Vagina (tissue), 2 donors: ENCODE results near the gene VSIR. TPM values are rescaled to one million over a fixed set of nuclear protein-coding genes. Genes with fewer than 3 reads are reported as not detected.

Experiments used
- DNase-seq, 2 donors: peaks; one replicate each; pipeline ENCODE4 v3.0.0-alpha.2; 2017; ENCODE audit errors: extremely low spot score in 2 of 2
- H3K27ac ChIP-seq: fragments of 200-600 bp; sonication (generic); one replicate; pipeline ENCODE4 v1.5.1; 2019
- H3K27me3 ChIP-seq: fragments of 200-600 bp; sonication (generic); one replicate; pipeline ENCODE4 v1.5.1; 2019
- H3K36me3 ChIP-seq, 2 donors: fragments of 200-600 bp; sonication (generic); one replicate each; pipeline ENCODE4 v1.5.1; 2017 to 2019
- H3K4me1 ChIP-seq: fragments of 200-600 bp; sonication (generic); one replicate; pipeline ENCODE4 v1.5.1; 2019
- H3K4me3 ChIP-seq, 2 donors: fragments of 200-600 bp; sonication (generic); 1 replicate in 1 of 2; 2 replicates in 1 of 2; pipeline ENCODE4 v1.5.1; 2016 to 2019
- H3K9me3 ChIP-seq: fragments of 200-600 bp; sonication (generic); one replicate; pipeline ENCODE4 v1.5.1; 2019
- POLR2A ChIP-seq, 2 donors: fragments of 450-650 bp; IDR thresholded peaks; one replicate each; pipeline ENCODE4 v1.6.1; 2017; ENCODE audit warnings: antibody characterized with exemption in 2 of 2, mild to moderate bottlenecking in 2 of 2, moderate library complexity in 2 of 2
- POLR2AphosphoS5 ChIP-seq, 2 donors: sonication (generic); formaldehyde crosslinking; IDR thresholded peaks; one replicate each; pipeline ENCODE4 v1.9.0; 2017; ENCODE audit warnings: antibody characterized with exemption in 2 of 2, mild to moderate bottlenecking in 2 of 2, low read depth in 1 of 2; ENCODE audit not compliant: insufficient read depth in 1 of 2
- intact Hi-C: fragments of 100-400 bp; cut with DNase I; formaldehyde crosslinking; loops from one replicate; pipeline ENCODE4 v1.15.1; 2023
- total RNA-seq: library from RNA; depleted of rRNA; stranded (reverse); fragments of >200 nt; gene quantifications from one replicate; pipeline ENCODE4 v1.2.3, GENCODE V29; 2016
- TF ChIP-seq, protein P1 (sequence below), 3 experiments: fragments of 450-650 bp in 2 of 3; fragments of 200-600 bp in 1 of 3; sonication (generic) in 1 of 3; IDR thresholded peaks; one replicate each; pipeline ENCODE4 v1.5.1; 2017 to 2019; ENCODE audit warnings: antibody characterized with exemption in 3 of 3, mild to moderate bottlenecking in 2 of 3, moderate library complexity in 2 of 3

Gene VSIR
- total RNA-seq, 1 donor from 2014 or later, result 96.5 TPM

DNA sequence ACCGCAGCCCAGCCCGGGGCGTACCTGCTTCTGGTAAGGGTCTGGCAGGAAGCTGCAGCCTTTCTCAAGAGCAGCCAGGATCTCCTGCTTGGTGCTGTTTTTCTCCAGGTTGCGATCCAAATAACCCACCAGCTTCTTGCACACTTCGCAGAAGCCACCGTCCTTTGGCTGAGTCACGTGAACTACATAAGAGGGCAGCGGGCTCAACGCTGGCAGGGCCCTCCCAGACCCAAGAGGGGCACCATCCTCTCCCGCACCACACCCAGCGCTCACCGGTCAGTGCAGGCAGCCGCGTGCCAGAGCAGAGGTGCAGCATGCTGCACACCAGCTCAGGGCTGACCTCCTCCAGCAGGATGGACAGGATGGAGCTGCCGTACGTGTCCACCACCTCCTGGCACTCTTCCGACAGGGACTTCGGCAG is 46.1 kb upstream of the VSIR start:
- no peak overlapping the region for H3K4me3 ChIP-seq
- DNase-seq, result no peak
- TF ChIP-seq POLR2A (IDR thresholded peaks at IDR 0.05) (no peak), POLR2AphosphoS5 (IDR thresholded peaks at IDR 0.05; ENCODE audit: insufficient read depth in 1 of 2, low read depth in 1 of 2) (no peak)
- TF ChIP-seq, protein P1, sequence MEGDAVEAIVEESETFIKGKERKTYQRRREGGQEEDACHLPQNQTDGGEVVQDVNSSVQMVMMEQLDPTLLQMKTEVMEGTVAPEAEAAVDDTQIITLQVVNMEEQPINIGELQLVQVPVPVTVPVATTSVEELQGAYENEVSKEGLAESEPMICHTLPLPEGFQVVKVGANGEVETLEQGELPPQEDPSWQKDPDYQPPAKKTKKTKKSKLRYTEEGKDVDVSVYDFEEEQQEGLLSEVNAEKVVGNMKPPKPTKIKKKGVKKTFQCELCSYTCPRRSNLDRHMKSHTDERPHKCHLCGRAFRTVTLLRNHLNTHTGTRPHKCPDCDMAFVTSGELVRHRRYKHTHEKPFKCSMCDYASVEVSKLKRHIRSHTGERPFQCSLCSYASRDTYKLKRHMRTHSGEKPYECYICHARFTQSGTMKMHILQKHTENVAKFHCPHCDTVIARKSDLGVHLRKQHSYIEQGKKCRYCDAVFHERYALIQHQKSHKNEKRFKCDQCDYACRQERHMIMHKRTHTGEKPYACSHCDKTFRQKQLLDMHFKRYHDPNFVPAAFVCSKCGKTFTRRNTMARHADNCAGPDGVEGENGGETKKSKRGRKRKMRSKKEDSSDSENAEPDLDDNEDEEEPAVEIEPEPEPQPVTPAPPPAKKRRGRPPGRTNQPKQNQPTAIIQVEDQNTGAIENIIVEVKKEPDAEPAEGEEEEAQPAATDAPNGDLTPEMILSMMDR (IDR thresholded peaks at IDR 0.05), result no peak
- intact Hi-C loops, result loop anchor here (10.0 kb wide), 1 partner anchor 75 kb away; no protein-coding TSS in a partner anchor
- H3K27ac ChIP-seq, result no peak overlapping the region
- no peaks in the 10 kb centered on the region for H3K27me3 ChIP-seq
- H3K4me1 ChIP-seq, result no peaks in the 10 kb centered on the region
- no peaks in the 10 kb centered on the region for H3K9me3 ChIP-seq
- H3K36me3 ChIP-seq, result peaks cover 5 to 90% of the 10 kb centered on the region in 2 donors

DNA sequence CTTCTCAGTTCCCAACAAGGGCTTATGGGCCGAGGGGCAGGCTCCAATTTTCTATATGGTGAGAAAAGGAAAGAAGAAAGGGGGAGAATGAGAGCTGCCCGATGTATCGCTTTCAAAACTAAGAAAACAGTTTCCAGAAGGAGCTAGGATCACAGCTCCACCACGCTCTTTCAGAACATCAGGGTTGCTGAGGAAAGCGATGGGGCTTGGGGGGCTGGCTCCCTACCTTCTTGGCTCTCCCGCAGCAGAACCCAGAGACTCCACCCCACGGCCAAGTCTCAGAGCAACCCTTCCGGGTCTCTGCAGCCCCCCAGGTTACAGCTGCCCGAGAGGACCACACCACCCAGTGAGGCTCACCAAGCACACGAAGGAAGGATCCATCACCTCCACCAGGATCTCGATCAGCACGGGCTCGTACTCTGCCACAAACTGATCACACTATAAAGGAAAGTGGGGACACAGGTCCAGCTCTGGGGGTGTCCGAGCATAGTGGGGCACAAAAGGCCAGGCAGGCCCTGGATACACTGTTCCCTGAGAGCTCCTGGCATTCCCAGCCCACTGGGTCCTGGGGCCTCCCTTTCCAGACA is 45.4 kb upstream of the VSIR start:
- Histone ChIP-seq H3K27me3 (no peaks in the 10 kb centered on the region), H3K4me3 (no peak overlapping the region), H3K36me3 (peaks cover 5 to 84% of the 10 kb centered on the region in 2 donors), H3K27ac (no peak overlapping the region), H3K9me3 (no peaks in the 10 kb centered on the region), H3K4me1 (no peaks in the 10 kb centered on the region)
- intact Hi-C loops, result loop anchor here (10.0 kb wide), 1 partner anchor 76 kb away; no protein-coding TSS in a partner anchor
- DNase-seq, result no peak
- TF ChIP-seq, protein P1 (IDR thresholded peaks at IDR 0.05), result no peak
- no peak for TF ChIP-seq POLR2A (IDR thresholded peaks at IDR 0.05)
- no peak for TF ChIP-seq POLR2AphosphoS5 (IDR thresholded peaks at IDR 0.05; ENCODE audit: insufficient read depth in 1 of 2, low read depth in 1 of 2)

DNA sequence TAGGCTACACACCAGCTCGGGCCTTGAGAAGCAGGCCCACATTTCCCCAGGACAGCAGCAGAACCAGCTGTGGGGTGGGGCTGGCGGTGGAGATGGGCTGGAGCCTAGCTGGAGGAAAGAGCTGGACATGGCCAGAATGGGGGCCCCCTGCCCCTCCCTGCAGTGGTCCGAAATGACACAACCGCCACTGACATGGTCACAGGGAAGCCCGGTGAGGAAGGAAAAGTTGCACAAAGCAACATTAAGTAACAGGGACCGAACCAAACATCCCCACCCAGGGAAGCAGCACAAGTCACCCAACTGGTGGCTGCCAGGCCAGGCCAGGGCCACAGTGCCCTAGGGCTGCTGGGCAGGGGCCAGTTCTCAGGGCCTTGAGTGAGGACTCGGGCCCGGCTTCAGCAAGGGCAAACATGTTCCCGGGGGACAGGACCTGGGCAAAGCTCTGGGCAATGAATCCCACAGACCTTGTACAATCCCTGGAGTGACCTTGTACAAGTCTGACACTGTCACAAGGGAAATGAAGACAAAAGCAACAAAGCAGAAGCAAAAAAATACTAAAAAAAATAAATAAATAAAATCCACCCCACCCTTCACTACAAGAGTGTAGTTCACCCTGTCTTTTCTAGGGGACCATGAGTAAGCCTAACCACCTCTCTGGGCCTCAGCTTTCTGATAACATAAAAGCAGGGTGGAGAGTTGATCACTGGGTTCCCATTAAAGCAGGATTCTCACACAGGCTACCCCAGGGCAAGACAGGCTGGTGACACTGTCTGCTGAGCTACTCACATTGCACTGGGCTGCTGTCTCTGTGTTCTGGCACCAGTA is 44.7 kb upstream of the VSIR start:
- intact Hi-C loops, result loop anchor here (10.0 kb wide), 1 partner anchor 77 kb away; no protein-coding TSS in a partner anchor
- Histone ChIP-seq H3K27me3 (no peaks in the 10 kb centered on the region), H3K4me3 (no peak overlapping the region), H3K27ac (peak overlapping the region; percentile 40), H3K36me3 (peaks cover 5 to 78% of the 10 kb centered on the region in 2 donors), H3K9me3 (no peaks in the 10 kb centered on the region), H3K4me1 (no peaks in the 10 kb centered on the region)
- DNase-seq, result no peak
- TF ChIP-seq POLR2AphosphoS5 (IDR thresholded peaks at IDR 0.05; ENCODE audit: insufficient read depth in 1 of 2, low read depth in 1 of 2), result peak in 1 of 2 donors; percentile 41
- TF ChIP-seq, protein P1 (IDR thresholded peaks at IDR 0.05), result no peak
- no peak for TF ChIP-seq POLR2A (IDR thresholded peaks at IDR 0.05)

DNA sequence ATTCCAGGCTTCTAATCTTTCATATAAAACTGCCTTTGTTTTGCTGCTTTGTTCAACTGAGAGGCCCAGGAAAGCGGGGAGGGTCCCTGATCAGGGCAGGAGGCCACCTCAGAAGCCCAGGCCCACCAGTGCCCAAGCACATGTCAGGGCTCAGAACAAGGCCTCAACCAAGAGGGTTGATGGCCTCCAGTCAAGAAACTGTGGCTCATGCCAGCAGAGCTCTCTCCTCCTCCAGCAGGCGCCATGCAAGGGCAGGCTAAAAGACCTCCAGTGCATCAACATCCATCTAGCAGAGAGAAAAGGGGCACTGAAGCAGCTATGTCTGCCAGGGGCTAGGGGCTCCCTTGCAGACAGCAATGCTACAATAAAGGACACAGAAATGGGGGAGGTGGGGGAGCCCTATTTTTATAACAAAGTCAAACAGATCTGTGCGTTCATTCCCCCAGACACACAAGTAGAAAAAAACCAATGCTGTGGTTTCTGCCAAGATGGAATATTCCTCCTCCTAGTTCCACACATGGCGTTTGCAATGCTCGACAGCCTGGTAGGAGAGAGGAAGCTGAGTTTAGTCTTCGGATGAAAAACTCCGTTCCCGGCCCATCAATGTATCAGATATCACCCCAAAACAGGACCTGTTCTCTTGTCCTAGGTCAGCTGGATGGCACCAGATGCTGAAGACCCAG is 43.8 kb upstream of the VSIR start:
- no peak overlapping the region for H3K27ac ChIP-seq

More for the DNA sequence above, 43.8 kb upstream of the VSIR start:
- no peak overlapping the region for H3K4me3 ChIP-seq
- no peak for DNase-seq
- intact Hi-C loops, result loop anchor here (10.0 kb wide), 1 partner anchor 78 kb away; no protein-coding TSS in a partner anchor
- H3K27me3 ChIP-seq, result no peaks in the 10 kb centered on the region
- peaks cover 5 to 71% of the 10 kb centered on the region in 2 donors for H3K36me3 ChIP-seq
- H3K4me1 ChIP-seq, result peaks cover 7% of the 10 kb centered on the region
- no peaks in the 10 kb centered on the region for H3K9me3 ChIP-seq
- TF ChIP-seq POLR2A (IDR thresholded peaks at IDR 0.05), result no peak
- no peak for TF ChIP-seq POLR2AphosphoS5 (IDR thresholded peaks at IDR 0.05; ENCODE audit: insufficient read depth in 1 of 2, low read depth in 1 of 2)
- TF ChIP-seq, protein P1 (IDR thresholded peaks at IDR 0.05), result no peak
